Astrocyte (in vitro differentiated cells and primary cell): ENCODE measurements around the gene IFNAR1.

Experiments
- CTCF ChIP-seq: IDR thresholded peaks from 2 replicates; pipeline ENCODE4 v1.5.1; 2011; ENCODE audit warnings: low read depth, mild to moderate bottlenecking, inconsistent platforms, low read length, moderate library complexity; ENCODE audit not compliant: insufficient read depth
- EZH2 ChIP-seq: IDR thresholded peaks from 2 replicates; pipeline ENCODE4 v1.6.1; 2012; ENCODE audit warnings: mild to moderate bottlenecking, low read length, inconsistent platforms; ENCODE audit not compliant: insufficient read depth

GRCh38 chr21:33305344-33305671, 19.5 kb upstream of the IFNAR1 start:
- no peak for TF ChIP-seq CTCF
- TF ChIP-seq EZH2, result no peak
